HCT116 (cell line): Measurements from ENCODE around the gene KCNH2. TPM values are rescaled to one million over a fixed set of nuclear protein-coding genes. Genes with fewer than 3 reads are reported as not detected.

Experiments
- ATAC-seq: fragments of 200-7000 bp; cut with Tn5 transposase; 2 replicates; pipeline ENCODE4 v1.9.1; 2020; ENCODE audit warnings: mild to moderate bottlenecking, moderate library complexity
- BruUV-seq: library from RNA; stranded (reverse); fragments of 400-500 nt; replicated peaks from 2 replicates; lab custom pipeline; 2021; lab: Mats Ljungman, UMichigan
- CTCF ChIA-PET: fragments of 300-600 bp; sonication (Branson Sonifier 250); formaldehyde crosslinking; loops from one replicate; lab custom pipeline; 2021; ENCODE audit warnings: antibody characterized with exemption; lab: Charles Lee
- POLR2A ChIA-PET: fragments of 300-600, 350-600 bp; sonication (Branson Sonifier 250); formaldehyde crosslinking; loops from one replicate; lab custom pipeline; 2021; ENCODE audit warnings: antibody characterized with exemption; lab: Charles Lee
- RAD21 ChIA-PET, 2 experiments: fragments of 300-600 bp; sonication (Branson Sonifier 250); formaldehyde crosslinking; loops; one replicate each; lab custom pipeline; 2023; ENCODE audit warnings: low total read pairs in 2 of 2; ENCODE audit not compliant: uncharacterized antibody in 2 of 2, unreplicated experiment in 2 of 2, low non-redundant PET in 1 of 2; lab: Charles Lee
- DNase-seq: peaks from one replicate; pipeline ENCODE4 v3.0.0-alpha.2; 2010; ENCODE audit warnings: low read depth, low spot score
- H2AFZ ChIP-seq: fragments of 200-600 bp; shearing (Covaris generic), sonication (generic); 2 replicates; pipeline ENCODE4 v1.6.1; 2017; ENCODE audit warnings: low read depth, mixed run types, mixed read lengths, antibody characterized with exemption, low read length; ENCODE audit not compliant: poor library complexity, severe bottlenecking
- H3K27ac ChIP-seq: 2 replicates; pipeline ENCODE4 v1.5.1; 2012; ENCODE audit warnings: low read depth, low read length
- H3K27me3 ChIP-seq: fragments of 200-600 bp; sonication (generic); 2 replicates; pipeline ENCODE4 v1.6.1; 2016; ENCODE audit warnings: mixed run types, low read length, mixed read lengths; ENCODE audit not compliant: insufficient read depth
- H3K36me3 ChIP-seq, 2 experiments: fragments of 200-500 bp in 1 of 2; fragments of 200-600 bp in 1 of 2; sonication (Bioruptor generic) in 1 of 2; sonication (generic) in 1 of 2; 2 replicates each; pipeline versions ENCODE4 v1.5.1 to v1.6.1; 2014 to 2016; ENCODE audit warnings: low read length in 2 of 2, inconsistent platforms in 1 of 2, mixed read lengths in 1 of 2, mixed run types in 1 of 2; ENCODE audit not compliant: insufficient read depth in 2 of 2, control insufficient read depth in 1 of 2
- H3K4me1 ChIP-seq, 2 experiments: fragments of 200-600 bp in 1 of 2; sonication (generic) in 1 of 2; 2 replicates each; pipeline versions ENCODE4 v1.5.1 to v1.6.1; 2012 to 2017; ENCODE audit warnings: low read length in 2 of 2, inconsistent platforms in 1 of 2, mild to moderate bottlenecking in 1 of 2, mixed read lengths in 1 of 2, mixed run types in 1 of 2, moderate library complexity in 1 of 2; ENCODE audit not compliant: insufficient read depth in 2 of 2, control insufficient read depth in 1 of 2
- H3K4me2 ChIP-seq: fragments of 200-600 bp; sonication (generic); 2 replicates; pipeline ENCODE4 v1.6.1; 2017; ENCODE audit warnings: mixed run types, low read length, mixed read lengths
- H3K4me3 ChIP-seq, 2 experiments: fragments of 200-600 bp in 1 of 2; sonication (generic) in 1 of 2; replicated peaks in 1 of 2; 2 replicates each; pipeline ENCODE4 v1.5.1; 2011 to 2016; ENCODE audit warnings: low read length in 2 of 2, control low read depth in 1 of 2, low read depth in 1 of 2, mild to moderate bottlenecking in 1 of 2, mixed read lengths in 1 of 2, mixed run types in 1 of 2
- H3K79me2 ChIP-seq: fragments of 200-600 bp; sonication (generic); 2 replicates; pipeline ENCODE4 v1.6.1; 2017; ENCODE audit warnings: mild to moderate bottlenecking, mixed run types, low read length, moderate library complexity, mixed read lengths; ENCODE audit not compliant: insufficient read depth
- H3K9ac ChIP-seq: fragments of 200-600 bp; sonication (generic); 2 replicates; pipeline ENCODE4 v1.6.1; 2016; ENCODE audit warnings: low read length, mixed read lengths
- H3K9me2 ChIP-seq: fragments of 200-600 bp; sonication (generic), shearing (Covaris generic); 2 replicates; pipeline ENCODE4 v1.6.1; 2017; ENCODE audit warnings: mixed run types, mild to moderate bottlenecking, moderate library complexity; ENCODE audit not compliant: insufficient read depth
- H3K9me3 ChIP-seq, 2 experiments: fragments of 200-500 bp in 1 of 2; fragments of 200-600 bp in 1 of 2; sonication (Bioruptor generic) in 1 of 2; sonication (generic) in 1 of 2; 2 replicates each; pipeline ENCODE4 v1.6.1; 2014 to 2017; ENCODE audit warnings: low read length in 2 of 2, mixed read lengths in 2 of 2, inconsistent platforms in 1 of 2, low read depth in 1 of 2, mild to moderate bottlenecking in 1 of 2, mixed run types in 1 of 2, moderate library complexity in 1 of 2; ENCODE audit not compliant: control insufficient read depth in 1 of 2, insufficient read depth in 1 of 2
- H4K20me1 ChIP-seq: fragments of 200-600 bp; sonication (generic), shearing (Covaris generic); 2 replicates; pipeline ENCODE4 v1.6.1; 2017; ENCODE audit warnings: mixed run types, mild to moderate bottlenecking, moderate library complexity; ENCODE audit not compliant: insufficient read depth
- CBX3 ChIP-seq: IDR thresholded peaks from 2 replicates; pipeline ENCODE4 v1.6.1; 2012; ENCODE audit warnings: low read depth
- EGR1 ChIP-seq: IDR thresholded peaks from 2 replicates; pipeline ENCODE4 v1.6.1; 2012; ENCODE audit warnings: low read depth
- FOSL1 ChIP-seq: IDR thresholded peaks from 2 replicates; pipeline ENCODE4 v1.6.1; 2012; ENCODE audit warnings: low read depth
- JUND ChIP-seq: IDR thresholded peaks from 2 replicates; pipeline ENCODE4 v1.6.1; 2012
- SIN3A ChIP-seq: IDR thresholded peaks from 2 replicates; pipeline ENCODE4 v1.6.1; 2012; ENCODE audit warnings: low read depth
- SP1 ChIP-seq: IDR thresholded peaks from 2 replicates; pipeline ENCODE4 v1.6.1; 2012; ENCODE audit warnings: low read depth
- SRF ChIP-seq: IDR thresholded peaks from 2 replicates; pipeline ENCODE4 v1.6.1; 2012; ENCODE audit warnings: low read depth
- ZFX ChIP-seq: fragments of 450-650 bp; IDR thresholded peaks from 2 replicates; pipeline ENCODE4 v1.6.1; 2017
- intact Hi-C: fragments of 100-400 bp; cut with micrococcal nuclease; formaldehyde crosslinking; loops from 2 replicates; pipeline ENCODE4 v1.10.0; 2022
- total RNA-seq: library from RNA; stranded (reverse); gene quantifications from one replicate; pipeline ENCODE4 v1.2.1, GENCODE V29; 2021; ENCODE audit not compliant: unreplicated experiment
- TF ChIP-seq, protein P1 (sequence below), 3 experiments: fragments of 200-600 bp in 1 of 3; sonication (generic) in 1 of 3; IDR thresholded peaks in 2 of 3; conservative IDR thresholded peaks in 1 of 3; 2 replicates each; pipeline ENCODE4 v1.5.1; 2012 to 2017; ENCODE audit warnings: low read depth in 2 of 3, low read length in 2 of 3, antibody characterized with exemption in 1 of 3, borderline replicate concordance in 1 of 3, control low read depth in 1 of 3, mild to moderate bottlenecking in 1 of 3, mixed read lengths in 1 of 3, mixed run types in 1 of 3, moderate library complexity in 1 of 3; ENCODE audit not compliant: insufficient read depth in 1 of 3

Gene KCNH2
- total RNA-seq, 1 experiment from 2014 or later = 9.7 TPM

DNA sequence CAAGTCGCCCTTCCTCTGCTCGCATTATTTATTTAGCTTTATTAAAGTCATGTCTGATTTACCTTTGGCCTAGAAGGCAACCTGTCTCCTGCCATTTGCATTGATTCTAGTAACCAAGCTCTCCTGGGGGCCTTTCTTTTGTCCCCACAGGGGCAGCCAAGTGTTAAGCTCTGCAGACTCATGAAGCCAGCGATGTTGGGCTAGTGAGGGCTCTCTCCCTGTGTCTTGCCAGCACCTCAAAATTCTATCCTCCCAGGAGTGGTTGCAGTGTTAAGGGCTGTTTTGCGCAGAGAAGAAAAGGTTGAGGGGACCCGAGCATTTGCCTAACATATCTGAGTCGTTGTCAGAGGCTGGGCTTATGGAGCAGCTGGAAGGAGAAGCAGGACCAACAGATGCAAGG, 63.9 kb downstream of the KCNH2 start (continued):
- TF ChIP-seq FOSL1 (no peak), ZFX (no peak), EGR1 (no peak), JUND (no peak), CBX3 (no peak)
- TF ChIP-seq, protein P1, sequence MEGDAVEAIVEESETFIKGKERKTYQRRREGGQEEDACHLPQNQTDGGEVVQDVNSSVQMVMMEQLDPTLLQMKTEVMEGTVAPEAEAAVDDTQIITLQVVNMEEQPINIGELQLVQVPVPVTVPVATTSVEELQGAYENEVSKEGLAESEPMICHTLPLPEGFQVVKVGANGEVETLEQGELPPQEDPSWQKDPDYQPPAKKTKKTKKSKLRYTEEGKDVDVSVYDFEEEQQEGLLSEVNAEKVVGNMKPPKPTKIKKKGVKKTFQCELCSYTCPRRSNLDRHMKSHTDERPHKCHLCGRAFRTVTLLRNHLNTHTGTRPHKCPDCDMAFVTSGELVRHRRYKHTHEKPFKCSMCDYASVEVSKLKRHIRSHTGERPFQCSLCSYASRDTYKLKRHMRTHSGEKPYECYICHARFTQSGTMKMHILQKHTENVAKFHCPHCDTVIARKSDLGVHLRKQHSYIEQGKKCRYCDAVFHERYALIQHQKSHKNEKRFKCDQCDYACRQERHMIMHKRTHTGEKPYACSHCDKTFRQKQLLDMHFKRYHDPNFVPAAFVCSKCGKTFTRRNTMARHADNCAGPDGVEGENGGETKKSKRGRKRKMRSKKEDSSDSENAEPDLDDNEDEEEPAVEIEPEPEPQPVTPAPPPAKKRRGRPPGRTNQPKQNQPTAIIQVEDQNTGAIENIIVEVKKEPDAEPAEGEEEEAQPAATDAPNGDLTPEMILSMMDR (IDR thresholded peaks at IDR 0.05 in 2 of 3, conservative IDR thresholded peaks at IDR 0.05 in 1 of 3; ENCODE audit: borderline replicate concordance in 1 of 3, insufficient read depth in 1 of 3, low read depth in 2 of 3, low read length in 2 of 3) = no peak

DNA sequence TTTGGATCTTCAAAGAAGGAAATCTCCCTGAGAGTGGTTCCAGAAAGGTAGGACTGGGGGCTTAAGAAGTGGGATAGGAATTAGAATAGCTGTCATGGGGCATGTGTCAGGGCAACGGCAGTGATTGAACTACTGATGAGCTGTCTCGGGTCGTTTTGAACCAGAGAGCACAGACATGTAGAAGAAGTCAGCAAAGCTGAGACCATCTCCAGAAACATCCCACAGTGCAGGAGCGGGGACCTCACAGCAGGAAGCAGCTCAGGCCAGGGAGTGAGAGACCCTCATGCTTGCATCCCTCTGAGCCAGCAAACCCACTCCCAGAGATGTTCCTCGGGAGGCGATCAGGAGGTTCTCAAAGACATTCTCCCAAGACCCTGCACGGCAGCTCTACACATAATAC, 65.7 kb downstream of the KCNH2 start:
- ChIA-PET POLR2A (no interaction called here), RAD21 (no interaction called here), CTCF (interaction anchor here (2.4 kb wide), 1 partner anchor 14 kb away, joined by 9 read pairs; no protein-coding TSS in a partner anchor)
- Histone ChIP-seq H3K9ac (no peak overlapping the region), H3K27me3 (peaks cover 46% of the 10 kb centered on the region), H2AFZ (no peak overlapping the region), H3K9me2 (no peaks in the 10 kb centered on the region), H3K9me3 (no peaks in the 10 kb centered on the region), H3K36me3 (no peaks in the 10 kb centered on the region), H3K4me3 (no peak overlapping the region), H4K20me1 (no peaks in the 10 kb centered on the region), H3K27ac (no peak overlapping the region), H3K4me2 (no peak overlapping the region), H3K4me1 (no peaks in the 10 kb centered on the region), H3K79me2 (no peaks in the 10 kb centered on the region)
- intact Hi-C loops = no loop called here
- ATAC-seq = no peak
- TF ChIP-seq CBX3 = no peak
- no peak for TF ChIP-seq SP1
- no peak for TF ChIP-seq SRF
- no peak for TF ChIP-seq SIN3A
- no peak for DNase-seq
- BruUV-seq = no TSS peak
